ENCODE results near the gene CHML. TPM values are rescaled to one million over a fixed set of nuclear protein-coding genes. Genes with fewer than 3 reads are reported as not detected.

The CHML gene
- total RNA-seq, 4 donors from 2014 or later, result 1.6 to 14.6 (median 12.9) TPM

- intact Hi-C loops (cut with DNase I; ENCODE audit: low total_unique reads), result no loop called here
- Histone ChIP-seq H3K36me3 (no peaks in the 10 kb centered on the region), H3K9me3 (no peaks in the 10 kb centered on the region), H3K27me3 (no peaks in the 10 kb centered on the region), H3K27ac (no peak overlapping the region), H3K4me1 (peaks cover 0 to 5% (median 2%) of the 10 kb centered on the region in 4 donors), H3K4me3 (no peak overlapping the region)
- DNase-seq, result no peak
- 81% methylated on average over 5 to 9 of the region's 9 CpGs for WGBS, 2 donors (ENCODE audit: low coverage in 1 of 2)
- TF ChIP-seq EP300 (IDR thresholded peaks at IDR 0.05; ENCODE audit: low read depth) (no peak), POLR2AphosphoS5 (IDR thresholded peaks at IDR 0.05) (no peak), CTCF (IDR thresholded peaks at IDR 0.05) (no peak), POLR2A (IDR thresholded peaks at IDR 0.05) (no peak)
- in situ Hi-C loops (cut with MboI; ENCODE audit: low pct_ligation_motif_present in 1 of 4, low pct_unique_long_range_greater_than_20kb in 1 of 4, low sequenced_read_pairs in 3 of 4), result loop anchor here in 3 of 4 donors (25.0 kb wide), 2 partner anchors 232 to 382 kb away; partner anchors contain the start of genes EXO1 (in 2 of the 3) and MAP1LC3C (in 2 of the 3)
Observed at GRCh38 chr1:241605146-241605805, 34.9 kb downstream of the CHML start.

- WGBS, 2 donors (ENCODE audit: low coverage in 1 of 2), result 68 to 86% methylated on average over 3 of the region's 3 CpGs
- H3K27me3 ChIP-seq, result no peaks in the 10 kb centered on the region
- H3K36me3 ChIP-seq, result no peaks in the 10 kb centered on the region
- H3K9me3 ChIP-seq, result no peaks in the 10 kb centered on the region
- intact Hi-C loops (cut with DNase I; ENCODE audit: low total_unique reads) (no loop called here), in situ Hi-C loops (cut with MboI; ENCODE audit: low pct_ligation_motif_present in 1 of 4, low pct_unique_long_range_greater_than_20kb in 1 of 4, low sequenced_read_pairs in 3 of 4) (loop anchor here in 3 of 4 donors (25.0 kb wide), 2 partner anchors 234 to 384 kb away; partner anchors contain the start of genes EXO1 (in 2 of the 3) and MAP1LC3C (in 2 of the 3))
- no peak overlapping the region for H3K27ac ChIP-seq
- H3K4me3 ChIP-seq, result no peak overlapping the region
- no peak for DNase-seq
- TF ChIP-seq CTCF (IDR thresholded peaks at IDR 0.05) (no peak), POLR2AphosphoS5 (IDR thresholded peaks at IDR 0.05) (no peak), EP300 (IDR thresholded peaks at IDR 0.05; ENCODE audit: low read depth) (no peak), POLR2A (IDR thresholded peaks at IDR 0.05) (no peak)
- H3K4me1 ChIP-seq, result no peaks in the 10 kb centered on the region
Observed at GRCh38 chr1:241603731-241604245, 36.4 kb downstream of the CHML start.

GRCh38 chr1:241600496-241600901 is 39.7 kb downstream of the CHML start:
- WGBS, 2 donors (ENCODE audit: low coverage in 1 of 2), result 59 to 79% methylated on average over 2 of the region's 2 CpGs
- in situ Hi-C loops (cut with MboI; ENCODE audit: low pct_ligation_motif_present in 1 of 4, low pct_unique_long_range_greater_than_20kb in 1 of 4, low sequenced_read_pairs in 3 of 4), result loop anchor here in 3 of 4 donors (25.0 kb wide), 2 partner anchors 237 to 387 kb away; partner anchors contain the start of genes EXO1 (in 2 of the 3) and MAP1LC3C (in 2 of the 3)
- intact Hi-C loops (cut with DNase I; ENCODE audit: low total_unique reads), result no loop called here

More at GRCh38 chr1:241600496-241600901, 39.7 kb downstream of the CHML start:
- H3K27ac ChIP-seq, result no peak overlapping the region
- no peak overlapping the region for H3K4me3 ChIP-seq
- no peaks in the 10 kb centered on the region for H3K9me3 ChIP-seq
- no peaks in the 10 kb centered on the region for H3K36me3 ChIP-seq
- no peak for DNase-seq
- TF ChIP-seq POLR2A (IDR thresholded peaks at IDR 0.05) (no peak), EP300 (IDR thresholded peaks at IDR 0.05; ENCODE audit: low read depth) (no peak), POLR2AphosphoS5 (IDR thresholded peaks at IDR 0.05) (no peak), CTCF (IDR thresholded peaks at IDR 0.05) (no peak)
- no peaks in the 10 kb centered on the region for H3K4me1 ChIP-seq
- no peaks in the 10 kb centered on the region for H3K27me3 ChIP-seq
